Mucosa of descending colon (tissue), 3 donors: ENCODE results near the gene LRRC47. TPM values are rescaled to one million over a fixed set of nuclear protein-coding genes. Genes with fewer than 3 reads are reported as not detected.

Experiments used
- ATAC-seq: fragments of 200-7000 bp; cut with Tn5 transposase; one replicate; pipeline ENCODE4 v1.9.1; 2020; ENCODE audit warnings: mild to moderate bottlenecking, moderate library complexity
- DNase-seq, 3 donors: peaks; one replicate each; pipeline ENCODE4 v3.0.0-alpha.2; 2020
- H3K36me3 ChIP-seq: fragments of 200-600 bp; one replicate; pipeline ENCODE4 v1.8.0; 2021; ENCODE audit warnings: low read depth, mild to moderate bottlenecking
- H3K4me1 ChIP-seq: fragments of 200-600 bp; one replicate; pipeline ENCODE4 v1.8.0; 2021; ENCODE audit warnings: low read depth, mild to moderate bottlenecking
- H3K4me3 ChIP-seq: fragments of 200-600 bp; one replicate; pipeline ENCODE4 v1.8.0; 2021; ENCODE audit warnings: mild to moderate bottlenecking
- H3K9me3 ChIP-seq: fragments of 200-600 bp; one replicate; pipeline ENCODE4 v1.8.0; 2021; ENCODE audit warnings: mild to moderate bottlenecking
- intact Hi-C, 2 donors: fragments of 100-400 bp; cut with DNase I in 1 of 2; cut with micrococcal nuclease in 1 of 2; formaldehyde crosslinking; loops; one replicate each; pipeline versions ENCODE4 v1.11.0 to v1.11.1; 2022; cut with DNase I, micrococcal nuclease
- total RNA-seq, 3 donors: library from RNA; stranded (reverse); fragmentation: NEBNext Ultra II Directional in 2 of 3; extraction: Animal tissue kit (Norgen Biotek cat#: 25700) in 2 of 3; gene quantifications; one replicate each; pipeline versions ENCODE4 v1.2.1 to v1.2.4, GENCODE V29; 2021 to 2023
- TF ChIP-seq, protein P1 (sequence below): fragments of 200-600 bp; IDR thresholded peaks from one replicate; pipeline ENCODE4 v1.8.0; 2022; ENCODE audit warnings: antibody characterized with exemption, mild to moderate bottlenecking
- donor health status: DM: no; HTN: no; CAD: no; lungs with moderate emphysema.
- donor health status: DM: no; HTN: no; CAD: no.
- donor health status: DM: no; HTN: yes; CAD: no.

Gene LRRC47
- total RNA-seq, 3 donors from 2014 or later: 33.2 to 58.9 (median 34.7) TPM

DNA sequence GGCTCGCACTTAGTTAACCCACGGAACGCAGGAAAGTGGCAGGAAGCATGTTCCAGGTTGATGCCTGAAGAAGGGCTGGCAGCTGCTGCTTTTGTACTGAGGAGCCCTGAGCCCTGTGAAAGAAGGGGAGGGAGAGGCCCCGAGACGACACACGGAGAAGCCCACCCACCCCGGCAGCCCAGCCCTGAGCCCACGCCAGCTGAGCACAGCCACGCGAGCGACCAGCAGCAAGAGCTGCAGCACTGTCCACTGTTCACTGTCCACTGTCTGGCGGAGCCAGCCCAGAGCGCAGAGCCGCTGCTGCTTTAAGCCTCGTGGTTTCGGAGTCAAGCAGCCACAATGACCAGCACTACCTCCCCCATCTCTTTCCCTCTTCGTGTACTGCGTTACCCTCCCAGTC is 5.3 kb downstream of the LRRC47 start:
- ATAC-seq (no peak), DNase-seq (peak in 1 of 3 donors; percentile 25)
- TF ChIP-seq, protein P1, sequence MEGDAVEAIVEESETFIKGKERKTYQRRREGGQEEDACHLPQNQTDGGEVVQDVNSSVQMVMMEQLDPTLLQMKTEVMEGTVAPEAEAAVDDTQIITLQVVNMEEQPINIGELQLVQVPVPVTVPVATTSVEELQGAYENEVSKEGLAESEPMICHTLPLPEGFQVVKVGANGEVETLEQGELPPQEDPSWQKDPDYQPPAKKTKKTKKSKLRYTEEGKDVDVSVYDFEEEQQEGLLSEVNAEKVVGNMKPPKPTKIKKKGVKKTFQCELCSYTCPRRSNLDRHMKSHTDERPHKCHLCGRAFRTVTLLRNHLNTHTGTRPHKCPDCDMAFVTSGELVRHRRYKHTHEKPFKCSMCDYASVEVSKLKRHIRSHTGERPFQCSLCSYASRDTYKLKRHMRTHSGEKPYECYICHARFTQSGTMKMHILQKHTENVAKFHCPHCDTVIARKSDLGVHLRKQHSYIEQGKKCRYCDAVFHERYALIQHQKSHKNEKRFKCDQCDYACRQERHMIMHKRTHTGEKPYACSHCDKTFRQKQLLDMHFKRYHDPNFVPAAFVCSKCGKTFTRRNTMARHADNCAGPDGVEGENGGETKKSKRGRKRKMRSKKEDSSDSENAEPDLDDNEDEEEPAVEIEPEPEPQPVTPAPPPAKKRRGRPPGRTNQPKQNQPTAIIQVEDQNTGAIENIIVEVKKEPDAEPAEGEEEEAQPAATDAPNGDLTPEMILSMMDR: no peak
- intact Hi-C loops: no loop called here
- Histone ChIP-seq H3K36me3 (no peaks in the 10 kb centered on the region), H3K9me3 (no peaks in the 10 kb centered on the region), H3K4me3 (no peak overlapping the region), H3K4me1 (peaks cover 23% of the 10 kb centered on the region)

DNA sequence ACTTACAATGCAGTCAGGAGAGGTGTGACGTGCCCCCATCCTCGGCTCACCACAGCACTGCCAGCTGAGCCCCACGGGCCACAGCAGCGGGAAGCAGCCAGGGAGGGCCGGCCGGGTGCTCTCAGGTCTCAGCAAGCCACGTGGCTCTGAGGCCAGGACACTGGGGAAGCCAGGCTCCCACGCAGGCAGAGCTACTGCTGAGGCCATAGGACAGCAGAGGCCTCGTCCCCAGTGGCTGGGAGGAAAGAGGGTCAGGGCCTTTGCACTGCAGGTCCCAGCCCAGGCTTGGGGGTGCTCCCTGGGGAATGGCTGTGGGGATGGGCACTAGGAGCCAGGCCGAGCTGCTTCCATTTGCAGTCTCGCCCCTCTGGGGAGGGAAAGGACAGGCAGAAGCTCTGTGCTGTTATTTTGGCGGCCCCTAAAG is 5.8 kb downstream of the LRRC47 start:
- ATAC-seq (no peak), DNase-seq (peak in 1 of 3 donors; percentile 29)
- Histone ChIP-seq H3K36me3 (no peaks in the 10 kb centered on the region), H3K4me1 (peaks cover 21% of the 10 kb centered on the region), H3K4me3 (no peak overlapping the region), H3K9me3 (no peaks in the 10 kb centered on the region)
- TF ChIP-seq, protein P1: no peak
- intact Hi-C loops: no loop called here

DNA sequence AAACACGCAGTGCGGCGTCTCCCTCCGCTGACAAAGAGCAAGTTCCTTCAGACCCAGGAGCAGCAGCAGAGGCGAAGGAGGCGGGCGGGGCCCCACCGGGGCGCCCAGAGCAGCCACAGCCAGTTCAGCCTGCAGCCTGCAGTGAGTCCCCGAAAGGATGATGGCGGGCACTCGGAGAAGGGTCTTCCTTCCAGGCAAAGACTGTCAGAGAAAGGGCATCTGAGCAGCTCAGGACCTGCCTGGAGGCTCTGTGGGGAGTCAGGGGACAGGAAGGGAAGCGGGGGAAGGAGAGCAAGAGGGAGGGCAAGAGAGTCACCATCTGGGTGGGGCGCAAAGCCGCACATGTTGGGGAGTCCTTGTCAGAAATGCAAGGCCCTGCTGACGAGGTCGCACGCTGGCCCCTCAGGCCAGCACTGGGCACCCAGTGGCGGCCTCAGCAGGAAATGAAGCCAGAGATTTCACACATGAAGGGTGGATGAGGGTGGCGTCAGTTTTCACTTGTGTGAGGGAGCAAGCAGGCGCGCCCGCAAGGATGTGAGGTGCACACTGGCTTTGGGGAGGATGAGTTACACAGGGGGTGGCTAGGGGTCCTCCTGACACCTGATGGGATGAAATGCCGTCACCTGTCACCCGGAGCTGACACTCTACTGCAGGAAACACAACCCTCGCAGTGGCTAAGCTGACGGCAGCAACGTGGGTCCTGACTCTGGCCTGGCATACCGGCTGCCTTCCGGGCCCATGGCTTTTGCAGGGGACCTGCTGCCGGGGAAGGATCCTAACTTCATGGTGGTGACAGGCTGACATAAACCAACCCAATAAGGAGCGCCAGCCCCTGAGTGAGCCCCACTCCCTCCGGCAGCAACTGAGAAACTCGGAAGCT is 6.6 kb downstream of the LRRC47 start:
- H3K36me3 ChIP-seq: no peaks in the 10 kb centered on the region
- H3K4me3 ChIP-seq: no peak overlapping the region
- intact Hi-C loops: no loop called here
- ATAC-seq (no peak), DNase-seq (peak in 1 of 3 donors; percentile 31)
- TF ChIP-seq, protein P1: no peak
- H3K4me1 ChIP-seq: peaks cover 13% of the 10 kb centered on the region
- no peaks in the 10 kb centered on the region for H3K9me3 ChIP-seq

DNA sequence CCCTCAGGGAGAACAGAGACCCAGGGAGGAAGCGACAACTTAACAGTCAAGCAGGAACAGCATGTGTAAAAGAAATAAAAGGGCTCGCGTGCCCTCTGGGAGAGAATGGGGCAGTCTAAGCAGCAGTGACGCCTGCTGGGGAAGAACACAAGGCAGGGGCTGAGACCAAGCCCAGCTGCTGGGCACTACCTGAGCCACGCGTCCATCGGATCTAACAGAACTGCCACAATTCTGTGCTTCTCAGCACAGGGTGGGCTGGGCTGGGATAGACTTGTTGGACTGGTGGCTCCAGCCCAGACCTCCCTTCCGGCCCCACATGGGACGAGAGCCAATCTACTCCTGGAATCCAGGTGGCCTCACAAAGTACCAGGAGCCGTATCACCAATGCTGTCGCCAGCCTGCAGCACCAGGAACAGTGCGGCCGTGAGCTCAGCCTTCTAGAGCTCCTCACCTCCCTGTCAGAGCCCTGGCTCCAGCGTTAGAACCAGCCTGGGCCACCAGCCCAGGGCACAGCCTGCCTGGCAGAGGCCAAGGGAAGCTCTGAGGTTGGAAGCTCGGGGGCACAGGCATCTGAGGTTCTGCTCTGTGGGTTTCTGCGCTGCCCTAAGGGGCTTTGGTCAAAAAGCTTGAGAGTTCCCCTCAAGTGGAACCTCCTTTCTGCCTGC is 7.4 kb downstream of the LRRC47 start:
- peaks cover 5% of the 10 kb centered on the region for H3K4me1 ChIP-seq
- ATAC-seq: no peak
- TF ChIP-seq, protein P1: no peak
- H3K4me3 ChIP-seq: no peak overlapping the region
- no peaks in the 10 kb centered on the region for H3K9me3 ChIP-seq
- intact Hi-C loops: no loop called here
- DNase-seq: no peak
- H3K36me3 ChIP-seq: peaks cover 7% of the 10 kb centered on the region

DNA sequence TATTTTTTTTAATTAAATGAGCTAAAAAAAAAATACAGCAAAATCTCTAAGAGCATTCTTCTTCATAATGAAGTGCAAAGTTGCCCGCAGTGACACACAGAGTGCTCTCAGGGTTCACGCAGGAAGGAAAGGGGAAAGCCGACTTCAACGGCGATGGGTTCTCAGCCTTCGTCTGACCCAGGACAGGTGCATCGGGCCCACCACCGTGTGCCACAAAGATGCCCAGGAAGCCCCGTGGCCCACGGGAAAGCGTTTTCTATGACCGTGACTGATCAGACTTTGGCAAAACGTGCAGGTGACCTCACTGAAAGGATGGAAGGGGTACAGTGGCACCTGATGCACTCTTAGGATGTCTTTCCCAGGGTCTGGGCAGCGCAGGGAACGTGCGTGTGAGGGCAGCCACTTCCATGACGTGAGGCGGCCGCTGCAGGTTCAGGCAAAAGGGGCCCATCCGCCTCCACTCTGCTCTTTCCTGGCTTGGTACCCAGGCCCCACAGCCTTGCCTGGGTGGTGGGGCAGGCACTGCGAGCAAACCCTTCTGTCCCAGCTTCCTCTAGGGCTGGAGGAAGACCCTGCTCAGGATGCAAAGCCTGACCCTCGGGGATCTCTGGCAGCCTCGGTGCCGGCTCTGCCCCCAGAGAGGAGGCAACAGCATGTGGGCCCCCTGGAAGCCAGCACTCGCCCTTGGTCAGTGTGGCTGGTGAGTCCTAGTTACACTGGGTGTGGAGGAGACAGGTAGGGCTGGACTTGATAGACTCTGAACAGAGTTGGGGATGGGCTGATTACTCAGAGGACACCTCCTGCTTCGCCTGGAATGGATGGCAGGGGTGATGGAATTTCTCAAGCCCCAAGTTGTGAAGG is 8.3 kb downstream of the LRRC47 start:
- H3K36me3 ChIP-seq: peaks cover 10% of the 10 kb centered on the region
- intact Hi-C loops: no loop called here
- peaks cover 3% of the 10 kb centered on the region for H3K4me1 ChIP-seq
- TF ChIP-seq, protein P1: no peak
- ATAC-seq (no peak), DNase-seq (peak in 1 of 3 donors; percentile 27)
- H3K9me3 ChIP-seq: no peaks in the 10 kb centered on the region
- no peak overlapping the region for H3K4me3 ChIP-seq
